Vagina (tissue), 2 donors: ENCODE measurements around the gene TBX15. TPM values are rescaled to one million over a fixed set of nuclear protein-coding genes. Genes with fewer than 3 reads are reported as not detected.

Source experiments
- DNase-seq, 2 donors: peaks; one replicate each; pipeline ENCODE4 v3.0.0-alpha.2; 2017; ENCODE audit errors: extremely low spot score in 2 of 2
- H3K27ac ChIP-seq: fragments of 200-600 bp; sonication (generic); one replicate; pipeline ENCODE4 v1.5.1; 2019
- H3K27me3 ChIP-seq: fragments of 200-600 bp; sonication (generic); one replicate; pipeline ENCODE4 v1.5.1; 2019
- H3K36me3 ChIP-seq, 2 donors: fragments of 200-600 bp; sonication (generic); one replicate each; pipeline ENCODE4 v1.5.1; 2017 to 2019
- H3K4me1 ChIP-seq: fragments of 200-600 bp; sonication (generic); one replicate; pipeline ENCODE4 v1.5.1; 2019
- H3K4me3 ChIP-seq, 2 donors: fragments of 200-600 bp; sonication (generic); 1 replicate in 1 of 2; 2 replicates in 1 of 2; pipeline ENCODE4 v1.5.1; 2016 to 2019
- H3K9me3 ChIP-seq: fragments of 200-600 bp; sonication (generic); one replicate; pipeline ENCODE4 v1.5.1; 2019
- CTCF ChIP-seq, 3 experiments: fragments of 450-650 bp in 2 of 3; fragments of 200-600 bp in 1 of 3; sonication (generic) in 1 of 3; IDR thresholded peaks; one replicate each; pipeline ENCODE4 v1.5.1; 2017 to 2019; ENCODE audit warnings: antibody characterized with exemption in 3 of 3, mild to moderate bottlenecking in 2 of 3, moderate library complexity in 2 of 3
- POLR2A ChIP-seq, 2 donors: fragments of 450-650 bp; IDR thresholded peaks; one replicate each; pipeline ENCODE4 v1.6.1; 2017; ENCODE audit warnings: antibody characterized with exemption in 2 of 2, mild to moderate bottlenecking in 2 of 2, moderate library complexity in 2 of 2
- POLR2AphosphoS5 ChIP-seq, 2 donors: sonication (generic); formaldehyde crosslinking; IDR thresholded peaks; one replicate each; pipeline ENCODE4 v1.9.0; 2017; ENCODE audit warnings: antibody characterized with exemption in 2 of 2, mild to moderate bottlenecking in 2 of 2, low read depth in 1 of 2; ENCODE audit not compliant: insufficient read depth in 1 of 2
- intact Hi-C: fragments of 100-400 bp; cut with DNase I; formaldehyde crosslinking; loops from one replicate; pipeline ENCODE4 v1.15.1; 2023
- total RNA-seq: library from RNA; depleted of rRNA; stranded (reverse); fragments of >200 nt; gene quantifications from one replicate; pipeline ENCODE4 v1.2.3, GENCODE V29; 2016

The TBX15 gene
- total RNA-seq, 1 donor from 2014 or later: 0.98 TPM

- TF ChIP-seq CTCF (IDR thresholded peaks at IDR 0.05) (no peak), POLR2A (IDR thresholded peaks at IDR 0.05) (no peak), POLR2AphosphoS5 (IDR thresholded peaks at IDR 0.05; ENCODE audit: insufficient read depth in 1 of 2, low read depth in 1 of 2) (no peak)
- intact Hi-C loops: no loop called here
- no peak overlapping the region for H3K27ac ChIP-seq
- peak; percentile 43 to 52 for DNase-seq
- H3K9me3 ChIP-seq: no peaks in the 10 kb centered on the region
- H3K4me3 ChIP-seq: no peak overlapping the region
- no peaks in the 10 kb centered on the region for H3K36me3 ChIP-seq
- peaks cover 13% of the 10 kb centered on the region for H3K27me3 ChIP-seq
- H3K4me1 ChIP-seq: peaks cover 41% of the 10 kb centered on the region
Measured at GRCh38 chr1:119003413-119004128, 15.4 kb upstream of the TBX15 start.

DNA sequence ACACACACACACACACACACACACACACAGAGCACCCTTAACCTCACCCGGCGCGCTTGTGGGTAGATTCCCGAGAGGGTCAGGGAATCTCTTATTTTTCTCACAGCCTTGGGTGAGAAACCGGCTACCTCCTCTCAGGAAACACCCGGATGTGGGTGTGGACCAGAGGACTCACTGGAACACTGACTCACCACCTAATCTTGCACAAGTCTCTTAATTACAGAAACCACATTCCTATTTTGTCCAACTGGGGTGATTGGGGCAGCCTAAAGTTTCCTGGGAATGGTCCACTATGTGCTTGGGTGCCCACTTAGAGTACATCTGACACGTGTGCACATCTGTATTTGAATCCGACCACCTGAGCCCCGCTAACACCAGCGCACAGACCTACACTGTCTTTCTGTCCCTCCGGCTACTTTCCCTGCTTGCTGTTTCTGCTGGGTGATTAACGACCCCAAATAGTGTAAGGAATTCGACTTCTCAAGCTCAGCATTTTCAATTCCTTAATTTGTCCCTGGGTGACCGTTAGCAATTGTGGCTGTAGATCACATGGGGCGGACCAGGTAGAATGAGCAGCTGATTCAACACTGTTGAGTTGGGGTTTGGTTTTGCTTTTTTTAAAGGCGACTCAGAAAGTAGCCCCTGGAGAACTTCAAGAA is 14.0 kb upstream of the TBX15 start:
- H3K27me3 ChIP-seq: peaks cover 5% of the 10 kb centered on the region
- intact Hi-C loops: no loop called here
- H3K36me3 ChIP-seq: no peaks in the 10 kb centered on the region
- peaks cover 27% of the 10 kb centered on the region for H3K4me1 ChIP-seq
- peak; percentile 34 to 46 for DNase-seq
- H3K27ac ChIP-seq: no peak overlapping the region
- no peaks in the 10 kb centered on the region for H3K9me3 ChIP-seq
- no peak overlapping the region for H3K4me3 ChIP-seq
- TF ChIP-seq POLR2A (IDR thresholded peaks at IDR 0.05): no peak
- TF ChIP-seq CTCF (IDR thresholded peaks at IDR 0.05): no peak
- no peak for TF ChIP-seq POLR2AphosphoS5 (IDR thresholded peaks at IDR 0.05; ENCODE audit: insufficient read depth in 1 of 2, low read depth in 1 of 2)

GRCh38 chr1:119001181-119002027 is 13.3 kb upstream of the TBX15 start:
- Histone ChIP-seq H3K27ac (no peak overlapping the region), H3K9me3 (no peaks in the 10 kb centered on the region), H3K36me3 (no peaks in the 10 kb centered on the region), H3K4me1 (peaks cover 21% of the 10 kb centered on the region), H3K4me3 (peak overlapping the region; percentile 13 to 25), H3K27me3 (peaks cover 5% of the 10 kb centered on the region)
- no peak for TF ChIP-seq POLR2A (IDR thresholded peaks at IDR 0.05)
- no peak for TF ChIP-seq POLR2AphosphoS5 (IDR thresholded peaks at IDR 0.05; ENCODE audit: insufficient read depth in 1 of 2, low read depth in 1 of 2)
- TF ChIP-seq CTCF (IDR thresholded peaks at IDR 0.05): no peak
- peak; percentile 72 to 88 for DNase-seq
- intact Hi-C loops: no loop called here

- H3K9me3 ChIP-seq: no peaks in the 10 kb centered on the region
- intact Hi-C loops: no loop called here
- peaks cover 21% of the 10 kb centered on the region for H3K4me1 ChIP-seq
- H3K4me3 ChIP-seq: peak overlapping the region in 1 of 2 donors; percentile 25
- H3K27ac ChIP-seq: no peak overlapping the region
- no peaks in the 10 kb centered on the region for H3K36me3 ChIP-seq
- DNase-seq: peak in 1 of 2 donors; percentile 61
- H3K27me3 ChIP-seq: peaks cover 5% of the 10 kb centered on the region
- TF ChIP-seq POLR2A (IDR thresholded peaks at IDR 0.05): no peak
- no peak for TF ChIP-seq POLR2AphosphoS5 (IDR thresholded peaks at IDR 0.05; ENCODE audit: insufficient read depth in 1 of 2, low read depth in 1 of 2)
- TF ChIP-seq CTCF (IDR thresholded peaks at IDR 0.05): no peak
Measured at GRCh38 chr1:119000371-119001180, 12.4 kb upstream of the TBX15 start.
